Thyroid gland (tissue), 4 donors: ENCODE data around the gene AP2A2.

ENCODE experiments used
- POLR2A ChIP-seq, 2 donors: fragments of 450-650 bp; IDR thresholded peaks; one replicate each; pipeline ENCODE4 v1.6.1; 2017; ENCODE audit warnings: antibody characterized with exemption in 2 of 2, mild to moderate bottlenecking in 2 of 2, moderate library complexity in 1 of 2
- TF ChIP-seq, protein P1 (sequence below), 6 experiments: fragments of 200-600 bp in 3 of 6; fragments of 450-650 bp in 3 of 6; sonication (generic) in 3 of 6; IDR thresholded peaks; one replicate each; pipeline ENCODE4 v1.5.1; 2016 to 2019; ENCODE audit warnings: antibody characterized with exemption in 6 of 6, mild to moderate bottlenecking in 2 of 6, inconsistent platforms in 1 of 6, moderate library complexity in 1 of 6

DNA sequence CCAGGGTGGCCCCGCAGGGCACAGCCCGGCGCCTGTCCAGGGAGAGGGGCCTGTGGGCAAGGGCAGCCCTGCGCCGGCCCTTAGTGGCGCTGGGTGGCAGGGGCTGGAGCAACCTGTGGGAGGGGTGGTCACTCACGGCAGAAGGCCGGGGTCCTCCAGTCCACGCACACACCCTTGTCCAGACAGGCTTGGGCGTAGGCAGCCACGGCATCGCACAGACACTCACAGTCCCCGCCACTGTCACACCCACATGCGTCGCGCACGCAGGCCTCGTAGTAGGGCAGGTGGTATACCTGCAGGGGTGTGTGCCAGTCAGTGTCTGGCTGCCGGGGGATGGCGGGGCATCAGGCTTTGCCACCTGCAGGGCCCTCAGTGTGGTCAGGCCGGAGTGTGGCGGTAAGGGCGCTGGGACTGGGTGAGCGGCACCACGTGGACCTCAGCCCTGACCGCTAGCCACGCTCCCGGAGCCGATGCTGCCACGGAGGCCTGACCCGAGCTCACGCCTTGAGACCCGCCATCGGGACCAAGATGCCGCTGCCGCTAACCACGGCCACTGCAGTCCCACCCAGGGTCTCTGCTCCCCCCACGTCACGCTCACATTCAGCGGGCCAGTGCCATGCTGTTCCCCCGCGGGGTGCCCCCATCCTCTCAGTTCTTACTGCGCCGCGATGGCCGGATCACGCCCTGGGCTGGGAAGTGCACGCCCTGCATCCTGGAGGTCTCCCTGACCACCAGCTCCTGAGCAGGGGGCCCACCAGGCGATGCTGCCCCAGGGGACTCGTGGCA lies 98.3 kb downstream of the AP2A2 start:
- TF ChIP-seq, protein P1, sequence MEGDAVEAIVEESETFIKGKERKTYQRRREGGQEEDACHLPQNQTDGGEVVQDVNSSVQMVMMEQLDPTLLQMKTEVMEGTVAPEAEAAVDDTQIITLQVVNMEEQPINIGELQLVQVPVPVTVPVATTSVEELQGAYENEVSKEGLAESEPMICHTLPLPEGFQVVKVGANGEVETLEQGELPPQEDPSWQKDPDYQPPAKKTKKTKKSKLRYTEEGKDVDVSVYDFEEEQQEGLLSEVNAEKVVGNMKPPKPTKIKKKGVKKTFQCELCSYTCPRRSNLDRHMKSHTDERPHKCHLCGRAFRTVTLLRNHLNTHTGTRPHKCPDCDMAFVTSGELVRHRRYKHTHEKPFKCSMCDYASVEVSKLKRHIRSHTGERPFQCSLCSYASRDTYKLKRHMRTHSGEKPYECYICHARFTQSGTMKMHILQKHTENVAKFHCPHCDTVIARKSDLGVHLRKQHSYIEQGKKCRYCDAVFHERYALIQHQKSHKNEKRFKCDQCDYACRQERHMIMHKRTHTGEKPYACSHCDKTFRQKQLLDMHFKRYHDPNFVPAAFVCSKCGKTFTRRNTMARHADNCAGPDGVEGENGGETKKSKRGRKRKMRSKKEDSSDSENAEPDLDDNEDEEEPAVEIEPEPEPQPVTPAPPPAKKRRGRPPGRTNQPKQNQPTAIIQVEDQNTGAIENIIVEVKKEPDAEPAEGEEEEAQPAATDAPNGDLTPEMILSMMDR (IDR thresholded peaks at IDR 0.05), result no peak
- no peak for TF ChIP-seq POLR2A (IDR thresholded peaks at IDR 0.05)
